Psoas muscle (tissue), 8 donors: ENCODE data around the gene PCED1A. TPM values are rescaled to one million over a fixed set of nuclear protein-coding genes. Genes with fewer than 3 reads are reported as not detected.

Experiments
- ATAC-seq, 4 donors: fragments of 200-7000 bp; cut with Tn5 transposase; one replicate each; pipeline ENCODE4 v1.9.1; 2020; ENCODE audit warnings: moderate library complexity in 3 of 4, mild to moderate bottlenecking in 2 of 4
- DNase-seq, 2 donors: peaks; one replicate each; pipeline ENCODE4 v3.0.0-alpha.2; 2020
- H3K27ac ChIP-seq: fragments of 200-600 bp; one replicate; pipeline ENCODE4 v1.8.0; 2022
- H3K27me3 ChIP-seq, 3 donors: fragments of 200-600 bp in 1 of 3; one replicate each; pipeline versions ENCODE4 v1.6.1 to v1.8.0; 2013 to 2022; ENCODE audit warnings: low read length in 2 of 3, mild to moderate bottlenecking in 2 of 3, moderate library complexity in 1 of 3; ENCODE audit not compliant: insufficient read depth in 3 of 3
- H3K36me3 ChIP-seq, 2 donors: fragments of 200-600 bp in 1 of 2; one replicate each; pipeline versions ENCODE4 v1.6.1 to v1.8.0; 2013 to 2022; ENCODE audit warnings: low read depth in 1 of 2, mild to moderate bottlenecking in 1 of 2, moderate library complexity in 1 of 2; ENCODE audit not compliant: insufficient read depth in 1 of 2
- H3K4me1 ChIP-seq: fragments of 200-600 bp; one replicate; pipeline ENCODE4 v1.8.0; 2022
- H3K4me3 ChIP-seq: fragments of 200-600 bp; one replicate; pipeline ENCODE4 v1.8.0; 2022; ENCODE audit warnings: mild to moderate bottlenecking
- H3K9me3 ChIP-seq: fragments of 200-600 bp; one replicate; pipeline ENCODE4 v1.8.0; 2022
- WGBS, 3 donors: extraction: QIAGEN DNeasy Blood & Tissue Kit; methylation state at CpG; one replicate each; pipeline versions ENCODE4 v1.1.6 to v1.1.7; 2013; 5-methylcytosine and 5-hydroxymethylcytosine counted together
- intact Hi-C, 2 donors: fragments of 100-400 bp; cut with DNase I; formaldehyde crosslinking; loops; one replicate each; pipeline versions ENCODE4 v1.11.0 to v1.14.2; 2022
- polyA plus RNA-seq, 3 donors: library from polyadenylated mRNA; stranded (reverse); fragments of 200-250 nt; gene quantifications; one replicate each; pipeline ENCODE4 v1.2.3, GENCODE V29; 2013
- total RNA-seq, 4 donors: library from RNA; stranded (reverse); fragmentation: NEBNext Ultra II Directional in 2 of 4; extraction: Animal tissue kit (Norgen Biotek cat#: 25700) in 2 of 4; gene quantifications; one replicate each; pipeline versions ENCODE4 v1.2.1 to v1.2.4, GENCODE V29; 2021 to 2023
- TF ChIP-seq, protein P1 (sequence below): fragments of 200-600 bp; IDR thresholded peaks from one replicate; pipeline ENCODE4 v1.8.0; 2022; ENCODE audit warnings: antibody characterized with exemption
- donor health status: healthy with polysubstance abuse.
- donor health status: DM: no; HTN: no; CAD: no; lungs with moderate emphysema.
- donor health status: Bipolar disorder and iron deficiency.
- donor health status: healthy.
- donor health status: DM: yes; HTN: yes; CAD: no.
- donor health status: DM: no; HTN: no; CAD: no.
- donor health status: DM: no; HTN: no; CAD: no.
- donor health status: DM: yes; HTN: yes; CAD: no.

Gene PCED1A
- total and polyA plus RNA-seq, 7 donors = 4.2 to 11.5 (median 6.4) TPM

GRCh38 chr20:2798814-2799213 is 41.6 kb downstream of the PCED1A start:
- H3K4me3 ChIP-seq = no peak overlapping the region
- TF ChIP-seq, protein P1, sequence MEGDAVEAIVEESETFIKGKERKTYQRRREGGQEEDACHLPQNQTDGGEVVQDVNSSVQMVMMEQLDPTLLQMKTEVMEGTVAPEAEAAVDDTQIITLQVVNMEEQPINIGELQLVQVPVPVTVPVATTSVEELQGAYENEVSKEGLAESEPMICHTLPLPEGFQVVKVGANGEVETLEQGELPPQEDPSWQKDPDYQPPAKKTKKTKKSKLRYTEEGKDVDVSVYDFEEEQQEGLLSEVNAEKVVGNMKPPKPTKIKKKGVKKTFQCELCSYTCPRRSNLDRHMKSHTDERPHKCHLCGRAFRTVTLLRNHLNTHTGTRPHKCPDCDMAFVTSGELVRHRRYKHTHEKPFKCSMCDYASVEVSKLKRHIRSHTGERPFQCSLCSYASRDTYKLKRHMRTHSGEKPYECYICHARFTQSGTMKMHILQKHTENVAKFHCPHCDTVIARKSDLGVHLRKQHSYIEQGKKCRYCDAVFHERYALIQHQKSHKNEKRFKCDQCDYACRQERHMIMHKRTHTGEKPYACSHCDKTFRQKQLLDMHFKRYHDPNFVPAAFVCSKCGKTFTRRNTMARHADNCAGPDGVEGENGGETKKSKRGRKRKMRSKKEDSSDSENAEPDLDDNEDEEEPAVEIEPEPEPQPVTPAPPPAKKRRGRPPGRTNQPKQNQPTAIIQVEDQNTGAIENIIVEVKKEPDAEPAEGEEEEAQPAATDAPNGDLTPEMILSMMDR = no peak
- WGBS, 3 donors = 73 to 78% (median 76%) methylated on average over 6 of the region's 6 CpGs
- ATAC-seq (no peak), DNase-seq (no peak)
- H3K36me3 ChIP-seq = no peaks in the 10 kb centered on the region
- H3K4me1 ChIP-seq = no peaks in the 10 kb centered on the region
- intact Hi-C loops = no loop called here
- peaks cover 0 to 80% (median 33%) of the 10 kb centered on the region in 3 donors for H3K27me3 ChIP-seq
- H3K27ac ChIP-seq = no peak overlapping the region
- H3K9me3 ChIP-seq = no peaks in the 10 kb centered on the region

GRCh38 chr20:2798095-2798805 is 42.2 kb downstream of the PCED1A start:
- Histone ChIP-seq H3K27me3 (peaks cover 0 to 80% (median 35%) of the 10 kb centered on the region in 3 donors), H3K9me3 (no peaks in the 10 kb centered on the region), H3K4me1 (no peaks in the 10 kb centered on the region), H3K36me3 (no peaks in the 10 kb centered on the region), H3K4me3 (no peak overlapping the region), H3K27ac (no peak overlapping the region)
- intact Hi-C loops = no loop called here
- 87 to 91% (median 89%) methylated on average over 19 of the region's 19 CpGs for WGBS, 3 donors
- ATAC-seq (no peak), DNase-seq (no peak)
- TF ChIP-seq, protein P1 = no peak

DNA sequence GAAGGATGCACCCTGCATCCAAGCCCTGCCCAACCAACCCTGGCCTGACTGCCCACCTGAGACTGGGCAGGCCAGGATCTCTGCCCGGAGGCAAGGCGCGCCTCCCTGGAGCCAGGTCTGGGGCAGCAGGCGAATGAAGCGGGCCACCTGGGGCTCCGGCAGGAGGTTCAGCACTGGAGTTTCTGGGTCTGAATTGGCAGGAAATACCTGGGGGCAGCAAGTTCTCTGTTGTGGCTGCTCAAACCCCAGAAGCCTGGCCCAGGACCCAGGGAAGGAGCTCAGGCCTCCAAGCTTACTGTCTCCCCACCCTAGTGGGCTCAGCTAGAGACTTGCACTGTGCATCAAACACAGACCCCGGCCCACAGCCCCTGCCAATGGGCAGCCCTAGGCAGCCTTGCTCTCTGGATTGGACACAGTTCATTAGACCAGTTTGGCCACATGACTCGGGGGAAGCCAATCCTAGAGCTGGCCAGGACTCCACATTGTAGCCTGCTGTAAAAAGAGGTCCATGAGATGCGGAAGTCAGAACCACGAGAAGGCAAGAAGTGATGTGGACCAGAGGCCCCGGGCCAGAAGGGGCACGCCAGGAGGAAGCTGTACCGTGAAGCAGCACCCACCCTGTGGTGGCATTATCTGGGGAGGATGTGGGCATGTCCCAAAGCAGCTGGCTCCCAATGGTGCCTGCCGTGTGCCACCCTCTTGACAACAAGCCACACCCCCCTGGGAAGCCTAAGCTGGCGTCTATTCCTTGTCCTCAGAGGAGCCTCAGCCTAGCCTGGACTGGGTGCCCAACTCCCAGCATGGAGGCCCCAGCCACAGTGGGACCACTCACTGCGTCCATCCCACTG is 43.1 kb downstream of the PCED1A start:
- 81 to 88% (median 83%) methylated on average over 16 of the region's 16 CpGs for WGBS, 3 donors
- no peaks in the 10 kb centered on the region for H3K36me3 ChIP-seq
- H3K4me1 ChIP-seq = no peaks in the 10 kb centered on the region
- no peak for ATAC-seq
- intact Hi-C loops = no loop called here
- H3K27ac ChIP-seq = no peak overlapping the region
- H3K9me3 ChIP-seq = no peaks in the 10 kb centered on the region
- H3K27me3 ChIP-seq = peaks cover 0 to 76% (median 30%) of the 10 kb centered on the region in 3 donors
- H3K4me3 ChIP-seq = no peak overlapping the region
- no peak for DNase-seq
- TF ChIP-seq, protein P1 = no peak

DNA sequence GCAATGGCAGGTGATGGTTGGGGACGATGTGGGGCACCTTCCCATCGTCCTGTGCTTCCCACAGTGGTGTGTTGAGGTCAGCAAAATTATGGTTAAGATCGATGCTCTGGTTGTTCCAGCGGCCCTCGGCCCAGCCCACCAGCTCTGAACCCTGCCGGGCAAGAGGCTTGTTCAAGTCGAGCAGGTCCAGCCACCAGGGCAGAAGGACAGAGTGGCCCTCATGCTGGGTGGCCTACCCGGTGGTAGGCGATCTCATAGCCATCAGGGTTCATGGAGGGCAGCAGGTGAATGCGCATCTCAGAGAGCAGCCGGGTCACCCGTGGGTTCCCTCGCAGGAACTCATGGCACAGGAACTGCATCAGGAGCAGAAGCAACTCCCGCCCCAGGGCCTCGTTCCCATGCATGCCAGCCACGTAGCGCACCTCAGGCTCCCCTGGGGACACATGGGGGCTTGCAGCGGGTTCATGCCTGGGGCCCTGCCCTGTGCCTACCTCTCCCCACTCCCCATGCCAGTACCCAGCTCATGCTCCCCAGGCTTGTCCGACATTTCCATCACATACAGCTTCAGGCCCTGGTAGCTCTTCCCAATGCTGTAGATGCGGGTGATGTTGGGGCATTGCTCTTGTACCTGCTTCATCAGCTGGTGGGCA is 44.3 kb downstream of the PCED1A start:
- TF ChIP-seq, protein P1 = no peak
- ATAC-seq = no peak
- Histone ChIP-seq H3K4me1 (no peaks in the 10 kb centered on the region), H3K27ac (no peak overlapping the region), H3K4me3 (no peak overlapping the region), H3K9me3 (no peaks in the 10 kb centered on the region), H3K27me3 (peaks cover 0 to 64% (median 25%) of the 10 kb centered on the region in 3 donors), H3K36me3 (no peaks in the 10 kb centered on the region)
- DNase-seq = no peak
- intact Hi-C loops = no loop called here
- 90 to 93% (median 93%) methylated on average over 18 to 20 of the region's 20 CpGs for WGBS, 3 donors
